Breast epithelium (tissue), 4 donors: ENCODE measurements around the gene TP53. TPM values are rescaled to one million over a fixed set of nuclear protein-coding genes. Genes with fewer than 3 reads are reported as not detected.

ENCODE experiments used
- DNase-seq, 2 donors: peaks; one replicate each; pipeline ENCODE4 v3.0.0-alpha.2; 2019; ENCODE audit warnings: low spot score in 2 of 2
- H3K27ac ChIP-seq, 2 donors: fragments of 200-600 bp; sonication (generic) in 1 of 2; one replicate each; pipeline ENCODE4 v1.5.1; 2016 to 2019; ENCODE audit warnings: mild to moderate bottlenecking in 1 of 2
- H3K27me3 ChIP-seq, 2 donors: fragments of 200-600 bp; sonication (generic) in 1 of 2; one replicate each; pipeline versions ENCODE4 v1.5.1 to v1.6.0; 2017 to 2019; ENCODE audit warnings: control low read depth in 1 of 2, mild to moderate bottlenecking in 1 of 2
- H3K36me3 ChIP-seq: fragments of 200-600 bp; one replicate; pipeline ENCODE4 v1.5.1; 2019
- H3K4me1 ChIP-seq, 2 donors: fragments of 200-600 bp; sonication (generic); one replicate each; pipeline ENCODE4 v1.5.1; 2016 to 2019; ENCODE audit warnings: control low read depth in 1 of 2
- H3K4me3 ChIP-seq, 3 donors: fragments of 200-600 bp; sonication (generic); 1 replicate in 2 of 3; 2 replicates in 1 of 3; pipeline ENCODE4 v1.5.1; 2016 to 2019; ENCODE audit warnings: mild to moderate bottlenecking in 3 of 3, moderate library complexity in 2 of 3
- H3K9me3 ChIP-seq, 2 donors: fragments of 200-600 bp; sonication (generic) in 1 of 2; one replicate each; pipeline ENCODE4 v1.5.1; 2016 to 2019; ENCODE audit warnings: control low read depth in 1 of 2
- POLR2A ChIP-seq: fragments of 450-650 bp; IDR thresholded peaks from one replicate; pipeline ENCODE4 v1.6.1; 2016; ENCODE audit warnings: antibody characterized with exemption, mild to moderate bottlenecking, moderate library complexity
- POLR2AphosphoS5 ChIP-seq, 3 donors: sonication (generic); formaldehyde crosslinking; IDR thresholded peaks; one replicate each; pipeline ENCODE4 v1.6.1; 2017; ENCODE audit warnings: antibody characterized with exemption in 3 of 3
- intact Hi-C: fragments of 100-400 bp; cut with DNase I; formaldehyde crosslinking; loops from one replicate; pipeline ENCODE4 v1.15.1; 2023; ENCODE audit warnings: low total_unique reads
- total RNA-seq, 3 donors: library from RNA; depleted of rRNA; stranded (reverse); fragments of >200 nt; gene quantifications; one replicate each; pipeline ENCODE4 v1.1.0, GENCODE V29; 2016
- TF ChIP-seq, protein P1 (sequence below), 3 donors: fragments of 450-650 bp; IDR thresholded peaks; one replicate each; pipeline ENCODE4 v1.5.1; 2016 to 2017; ENCODE audit warnings: antibody characterized with exemption in 3 of 3, mild to moderate bottlenecking in 3 of 3, moderate library complexity in 3 of 3

The TP53 gene
- total RNA-seq, 3 donors from 2014 or later = 23.9 to 31.9 (median 24.2) TPM

- intact Hi-C loops = no loop called here
- no peak for TF ChIP-seq POLR2A
- TF ChIP-seq POLR2AphosphoS5 (IDR thresholded peaks at IDR 0.05) = no peak
- TF ChIP-seq, protein P1, sequence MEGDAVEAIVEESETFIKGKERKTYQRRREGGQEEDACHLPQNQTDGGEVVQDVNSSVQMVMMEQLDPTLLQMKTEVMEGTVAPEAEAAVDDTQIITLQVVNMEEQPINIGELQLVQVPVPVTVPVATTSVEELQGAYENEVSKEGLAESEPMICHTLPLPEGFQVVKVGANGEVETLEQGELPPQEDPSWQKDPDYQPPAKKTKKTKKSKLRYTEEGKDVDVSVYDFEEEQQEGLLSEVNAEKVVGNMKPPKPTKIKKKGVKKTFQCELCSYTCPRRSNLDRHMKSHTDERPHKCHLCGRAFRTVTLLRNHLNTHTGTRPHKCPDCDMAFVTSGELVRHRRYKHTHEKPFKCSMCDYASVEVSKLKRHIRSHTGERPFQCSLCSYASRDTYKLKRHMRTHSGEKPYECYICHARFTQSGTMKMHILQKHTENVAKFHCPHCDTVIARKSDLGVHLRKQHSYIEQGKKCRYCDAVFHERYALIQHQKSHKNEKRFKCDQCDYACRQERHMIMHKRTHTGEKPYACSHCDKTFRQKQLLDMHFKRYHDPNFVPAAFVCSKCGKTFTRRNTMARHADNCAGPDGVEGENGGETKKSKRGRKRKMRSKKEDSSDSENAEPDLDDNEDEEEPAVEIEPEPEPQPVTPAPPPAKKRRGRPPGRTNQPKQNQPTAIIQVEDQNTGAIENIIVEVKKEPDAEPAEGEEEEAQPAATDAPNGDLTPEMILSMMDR (IDR thresholded peaks at IDR 0.05) = no peak
Observed at GRCh38 chr17:7654832-7655540, 32.3 kb downstream of the TP53 start.

GRCh38 chr17:7652388-7653356 is 34.6 kb downstream of the TP53 start:
- H3K9me3 ChIP-seq = no peaks in the 10 kb centered on the region
- DNase-seq = no peak
- H3K27me3 ChIP-seq = peaks cover 0 to 4% of the 10 kb centered on the region in 2 donors
- TF ChIP-seq POLR2AphosphoS5 (IDR thresholded peaks at IDR 0.05) (no peak), POLR2A (no peak)
- TF ChIP-seq, protein P1 (IDR thresholded peaks at IDR 0.05) = no peak
- intact Hi-C loops = no loop called here
- H3K4me3 ChIP-seq = peak overlapping the region in 2 of 3 donors; percentile 57 to 75
- H3K4me1 ChIP-seq = no peaks in the 10 kb centered on the region
- peak overlapping the region in 1 of 2 donors; percentile 53 for H3K27ac ChIP-seq
- no peaks in the 10 kb centered on the region for H3K36me3 ChIP-seq

More at GRCh38 chr17:7654832-7655540, 32.3 kb downstream of the TP53 start:
- DNase-seq = no peak
- no peaks in the 10 kb centered on the region for H3K36me3 ChIP-seq
- no peaks in the 10 kb centered on the region for H3K4me1 ChIP-seq
- no peaks in the 10 kb centered on the region for H3K9me3 ChIP-seq
- no peak overlapping the region for H3K4me3 ChIP-seq
- peaks cover 0 to 4% of the 10 kb centered on the region in 2 donors for H3K27me3 ChIP-seq
- peak overlapping the region in 1 of 2 donors; percentile 32 for H3K27ac ChIP-seq

- Histone ChIP-seq H3K27ac (peak overlapping the region; percentile 15 to 53), H3K9me3 (no peaks in the 10 kb centered on the region), H3K27me3 (peaks cover 0 to 4% of the 10 kb centered on the region in 2 donors), H3K36me3 (no peaks in the 10 kb centered on the region), H3K4me3 (peak overlapping the region; percentile 39 to 75 (median 57)), H3K4me1 (no peaks in the 10 kb centered on the region)
- intact Hi-C loops = no loop called here
- DNase-seq = no peak
- TF ChIP-seq, protein P1 (IDR thresholded peaks at IDR 0.05) = no peak
- TF ChIP-seq POLR2A (no peak), POLR2AphosphoS5 (IDR thresholded peaks at IDR 0.05) (no peak)
Observed at GRCh38 chr17:7651665-7652387, 35.5 kb downstream of the TP53 start.

DNA sequence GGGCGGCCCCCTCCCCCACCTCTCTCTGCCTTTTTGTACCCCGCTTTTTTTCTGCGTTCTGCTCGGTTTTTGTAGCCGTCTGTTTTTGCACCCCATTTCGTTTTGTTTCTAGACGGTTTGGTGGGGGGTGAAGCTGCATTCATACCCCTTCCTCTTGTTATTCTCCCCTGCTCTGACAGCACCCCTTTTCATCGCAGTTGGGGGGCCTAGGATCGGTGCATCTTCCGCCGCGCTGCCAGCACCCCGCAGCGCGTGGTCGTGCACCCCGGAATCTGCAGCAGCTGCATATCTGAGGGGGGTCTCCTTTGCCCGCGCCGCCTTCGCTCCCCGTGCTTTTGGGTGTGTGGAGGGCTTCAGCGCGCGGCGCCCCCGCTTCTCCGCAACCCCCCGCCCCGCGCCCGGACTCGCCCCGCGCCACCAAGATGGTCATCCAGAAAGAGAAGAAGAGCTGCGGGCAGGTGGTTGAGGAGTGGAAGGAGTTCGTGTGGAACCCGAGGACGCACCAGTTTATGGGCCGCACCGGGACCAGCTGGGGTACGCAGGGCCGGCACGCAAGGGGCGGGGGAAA is 36.1 kb downstream of the TP53 start:
- no peaks in the 10 kb centered on the region for H3K4me1 ChIP-seq
- H3K36me3 ChIP-seq = no peaks in the 10 kb centered on the region
- TF ChIP-seq POLR2AphosphoS5 (IDR thresholded peaks at IDR 0.05) (no peak), POLR2A (no peak)
- H3K27ac ChIP-seq = peak overlapping the region in 1 of 2 donors; percentile 53
- DNase-seq = no peak
- intact Hi-C loops = no loop called here
- H3K9me3 ChIP-seq = no peaks in the 10 kb centered on the region
- H3K4me3 ChIP-seq = peak overlapping the region; percentile 39 to 75 (median 57)
- H3K27me3 ChIP-seq = peaks cover 0 to 4% of the 10 kb centered on the region in 2 donors

DNA sequence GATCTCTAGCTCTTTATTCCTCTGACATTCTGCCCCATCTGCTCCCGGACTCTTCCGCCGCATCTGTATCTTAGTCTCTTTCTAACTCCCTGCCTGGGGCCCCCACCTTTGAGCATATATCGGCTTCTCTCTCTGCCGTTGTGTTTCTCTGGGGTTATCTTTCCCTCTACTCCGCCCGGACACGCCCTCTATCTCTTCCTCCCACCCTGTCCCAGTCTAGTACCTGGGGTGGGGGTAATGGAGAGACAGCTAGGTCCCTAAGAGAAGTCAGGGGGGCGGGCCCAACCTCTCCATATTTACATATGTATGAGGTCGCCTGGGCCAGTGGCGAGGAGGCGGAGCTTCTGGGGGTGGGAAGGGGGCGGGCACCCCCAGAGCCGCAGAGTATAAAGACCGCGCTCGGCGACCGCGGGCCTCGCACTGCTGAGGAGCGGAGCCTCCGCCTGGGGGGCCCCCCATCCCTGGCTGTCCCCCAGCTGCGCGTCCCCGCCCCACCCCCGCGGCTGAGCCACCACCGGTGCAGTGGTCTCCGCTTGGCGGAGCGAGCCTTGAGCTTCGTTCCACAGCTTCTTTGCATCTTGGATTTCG is 36.7 kb downstream of the TP53 start, which contains the start of gene ATP1B2:
ATP1B2 (plus strand) TSS at position 418 of the 588 bp plus-strand sequence. CDS start 593 bp downstream, outside the sequence.
- peaks cover 0 to 4% of the 10 kb centered on the region in 2 donors for H3K27me3 ChIP-seq
- intact Hi-C loops = no loop called here
- peak within 1 kb of the TSS; percentile 15 to 53 for H3K27ac ChIP-seq
- TF ChIP-seq, protein P1 (IDR thresholded peaks at IDR 0.05) = no peak
- TF ChIP-seq POLR2AphosphoS5 (IDR thresholded peaks at IDR 0.05) (no peak), POLR2A (no peak)
- DNase-seq = peak; percentile 41 to 63
- H3K4me1 ChIP-seq = no peaks in the 10 kb centered on the region
- peak within 1 kb of the TSS; percentile 39 to 75 (median 57) for H3K4me3 ChIP-seq
- no peaks in the 10 kb centered on the region for H3K9me3 ChIP-seq
- H3K36me3 ChIP-seq = no peaks in the 10 kb centered on the region
